Gastroesophageal sphincter (tissue), 4 donors: ENCODE measurements around the gene VPS26B. TPM values are rescaled to one million over a fixed set of nuclear protein-coding genes. Genes with fewer than 3 reads are reported as not detected.
"Not testable (repeated sequence)": the region's sequence is repeated elsewhere in the genome, so short reads cannot be mapped to it uniquely, and the experiment has no call there.

Source experiments
- ATAC-seq: fragments of 150-250 bp; one replicate; pipeline ENCODE4 v1.9.1; 2016; ENCODE audit warnings: mild to moderate bottlenecking, moderate library complexity
- H3K27ac ChIP-seq, 4 donors: fragments of 200-600 bp; sonication (generic) in 3 of 4; 1 replicate in 3 of 4; 2 replicates in 1 of 4; pipeline ENCODE4 v1.5.1; 2016 to 2019
- H3K27me3 ChIP-seq: fragments of 200-600 bp; sonication (generic); one replicate; pipeline ENCODE4 v1.5.1; 2019
- H3K36me3 ChIP-seq, 2 donors: fragments of 200-600 bp; sonication (generic); one replicate each; pipeline ENCODE4 v1.5.1; 2019; ENCODE audit warnings: control low read depth in 1 of 2
- H3K4me1 ChIP-seq, 3 donors: fragments of 200-600 bp; sonication (generic); 1 replicate in 2 of 3; 2 replicates in 1 of 3; pipeline ENCODE4 v1.5.1; 2016 to 2019; ENCODE audit warnings: control low read depth in 2 of 3
- H3K4me3 ChIP-seq, 2 donors: fragments of 200-600 bp; sonication (generic); one replicate each; pipeline ENCODE4 v1.5.1; 2019; ENCODE audit warnings: mild to moderate bottlenecking in 1 of 2, moderate library complexity in 1 of 2
- H3K9me3 ChIP-seq, 3 donors: fragments of 200-600 bp; sonication (generic); one replicate each; pipeline ENCODE4 v1.5.1; 2017 to 2019; ENCODE audit warnings: control low read depth in 2 of 3
- EP300 ChIP-seq: sonication (generic); formaldehyde crosslinking; IDR thresholded peaks from one replicate; pipeline ENCODE4 v1.6.1; 2017; ENCODE audit warnings: antibody characterized with exemption, mild to moderate bottlenecking
- POLR2A ChIP-seq, 2 donors: fragments of 450-650 bp; IDR thresholded peaks; one replicate each; pipeline ENCODE4 v1.6.1; 2017; ENCODE audit warnings: antibody characterized with exemption in 2 of 2, mild to moderate bottlenecking in 2 of 2, moderate library complexity in 1 of 2
- POLR2AphosphoS5 ChIP-seq: sonication (generic); formaldehyde crosslinking; IDR thresholded peaks from one replicate; pipeline ENCODE4 v1.6.1; 2017; ENCODE audit warnings: antibody characterized with exemption
- WGBS, 2 donors: methylation state at CpG; one replicate each; pipeline ENCODE4 v1.1.5; 2018; ENCODE audit warnings: low coverage in 1 of 2; 5-methylcytosine and 5-hydroxymethylcytosine counted together
- total RNA-seq, 4 donors: library from RNA; depleted of rRNA; stranded (reverse); fragments of >200 nt; gene quantifications; one replicate each; pipeline ENCODE4 v1.1.0, GENCODE V29; 2016
- TF ChIP-seq, protein P1 (sequence below), 4 experiments: fragments of 200-600 bp in 2 of 4; fragments of 450-650 bp in 2 of 4; sonication (generic) in 1 of 4; IDR thresholded peaks; one replicate each; pipeline ENCODE4 v1.5.1; 2017 to 2019; ENCODE audit warnings: antibody characterized with exemption in 4 of 4, mild to moderate bottlenecking in 2 of 4, moderate library complexity in 2 of 4

The VPS26B gene
- total RNA-seq, result 10 to 100 TPM; 27.6 to 56.4 (median 45.0) TPM

DNA sequence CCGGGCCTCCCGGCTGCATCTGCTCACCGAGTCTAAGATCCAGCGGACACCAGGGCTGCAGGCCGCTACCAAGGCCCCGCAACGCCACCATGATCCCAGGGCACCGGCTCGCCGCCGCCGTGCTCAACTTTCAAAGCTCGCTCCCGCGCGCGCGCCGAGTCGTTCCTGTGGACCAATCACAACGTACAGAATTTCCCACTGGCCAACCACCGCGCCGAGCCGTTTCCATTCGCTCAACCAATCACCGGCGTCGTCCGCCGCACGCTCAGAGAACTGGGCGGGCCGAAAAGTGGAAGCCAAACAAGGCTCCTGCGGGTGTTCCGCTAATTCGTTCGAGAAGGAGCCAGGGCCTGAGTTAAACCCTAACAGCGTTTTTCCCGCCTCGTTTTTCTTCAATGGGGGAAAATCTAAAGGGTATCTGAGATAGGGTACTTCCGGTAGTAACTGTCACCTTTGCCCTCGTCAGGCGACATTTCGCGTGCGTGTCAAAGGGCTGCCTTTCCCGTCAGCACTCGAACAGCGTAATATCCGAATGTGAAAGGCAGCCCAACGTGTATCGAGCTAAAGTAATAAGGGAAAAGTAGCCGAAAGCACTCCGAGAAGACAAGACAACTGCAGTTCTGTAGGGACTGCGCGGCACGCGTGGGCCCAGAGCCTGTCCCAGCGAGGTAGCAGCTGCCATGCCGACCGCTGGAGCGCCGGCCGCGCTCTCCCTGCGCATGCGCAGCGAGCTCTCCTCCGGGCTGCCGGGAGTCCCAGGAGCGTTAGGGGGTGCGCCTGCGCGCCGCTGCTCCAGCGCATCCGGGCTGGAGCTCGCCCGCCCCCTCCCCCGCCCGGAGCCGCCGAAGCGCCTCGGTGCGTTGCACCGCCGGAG lies at the start of gene VPS26B, which contains the start of gene NCAPD3:
TSS of gene VPS26B (plus strand) at position 836 of the 874 bp plus-strand sequence. CDS start 452 bp downstream, outside the sequence.
TSS of gene NCAPD3 (minus strand) at position 132 of the 874 bp plus-strand sequence. CDS start at position 91, 41 bp downstream.
- no peaks in the 10 kb centered on the region for H3K9me3 ChIP-seq
- no peaks in the 10 kb centered on the region for H3K27me3 ChIP-seq
- 1% methylated on average over 15 to 39 of the region's 89 CpGs for WGBS, 2 donors
- TF ChIP-seq EP300, result no peak
- TF ChIP-seq POLR2A (IDR thresholded peaks at IDR 0.05), result peak; percentile 98
- TF ChIP-seq, protein P1, sequence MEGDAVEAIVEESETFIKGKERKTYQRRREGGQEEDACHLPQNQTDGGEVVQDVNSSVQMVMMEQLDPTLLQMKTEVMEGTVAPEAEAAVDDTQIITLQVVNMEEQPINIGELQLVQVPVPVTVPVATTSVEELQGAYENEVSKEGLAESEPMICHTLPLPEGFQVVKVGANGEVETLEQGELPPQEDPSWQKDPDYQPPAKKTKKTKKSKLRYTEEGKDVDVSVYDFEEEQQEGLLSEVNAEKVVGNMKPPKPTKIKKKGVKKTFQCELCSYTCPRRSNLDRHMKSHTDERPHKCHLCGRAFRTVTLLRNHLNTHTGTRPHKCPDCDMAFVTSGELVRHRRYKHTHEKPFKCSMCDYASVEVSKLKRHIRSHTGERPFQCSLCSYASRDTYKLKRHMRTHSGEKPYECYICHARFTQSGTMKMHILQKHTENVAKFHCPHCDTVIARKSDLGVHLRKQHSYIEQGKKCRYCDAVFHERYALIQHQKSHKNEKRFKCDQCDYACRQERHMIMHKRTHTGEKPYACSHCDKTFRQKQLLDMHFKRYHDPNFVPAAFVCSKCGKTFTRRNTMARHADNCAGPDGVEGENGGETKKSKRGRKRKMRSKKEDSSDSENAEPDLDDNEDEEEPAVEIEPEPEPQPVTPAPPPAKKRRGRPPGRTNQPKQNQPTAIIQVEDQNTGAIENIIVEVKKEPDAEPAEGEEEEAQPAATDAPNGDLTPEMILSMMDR (IDR thresholded peaks at IDR 0.05), result peak in 2 of 4 experiments; percentile 19 to 30
- TF ChIP-seq POLR2AphosphoS5, result peak; percentile 99
- peak within 1 kb of the TSS; percentile 66 to 98 for H3K4me3 ChIP-seq
- peaks cover 0 to 17% of the 10 kb centered on the region in 2 donors for H3K36me3 ChIP-seq
- peak within 1 kb of the TSS; percentile 72 to 94 (median 88) for H3K27ac ChIP-seq
- peaks cover 3 to 46% (median 20%) of the 10 kb centered on the region in 3 donors for H3K4me1 ChIP-seq
- ATAC-seq, result peak; percentile 95

DNA sequence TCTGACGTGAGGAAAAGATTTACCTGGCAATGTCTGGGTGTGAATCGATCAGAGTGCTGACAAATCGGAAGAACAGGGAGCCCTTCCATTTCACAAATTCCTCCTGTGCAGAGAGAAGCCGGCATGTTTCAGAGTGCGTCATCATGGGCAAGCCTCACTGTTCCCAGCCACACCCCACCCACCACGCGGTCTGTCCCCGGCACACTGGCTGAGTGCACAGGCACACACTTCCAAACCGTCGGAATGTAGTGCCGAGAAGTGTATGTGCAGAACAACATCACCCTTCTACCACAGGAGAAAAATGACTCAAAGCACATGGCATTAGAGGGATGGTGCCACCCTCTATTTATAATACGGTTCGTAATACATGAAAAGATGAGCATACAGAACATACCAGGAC lies 48.2 kb upstream of the VPS26B start:
- WGBS, 2 donors, result 75 to 93% methylated on average over 7 to 13 of the region's 13 CpGs
- Histone ChIP-seq H3K27ac (no peak overlapping the region), H3K9me3 (no peaks in the 10 kb centered on the region), H3K27me3 (no peaks in the 10 kb centered on the region), H3K36me3 (peaks cover 0 to 72% of the 10 kb centered on the region in 2 donors), H3K4me1 (no peaks in the 10 kb centered on the region), H3K4me3 (no peak overlapping the region)
- ATAC-seq, result no peak
- peak; percentile 16 for TF ChIP-seq POLR2AphosphoS5
- no peak for TF ChIP-seq EP300

DNA sequence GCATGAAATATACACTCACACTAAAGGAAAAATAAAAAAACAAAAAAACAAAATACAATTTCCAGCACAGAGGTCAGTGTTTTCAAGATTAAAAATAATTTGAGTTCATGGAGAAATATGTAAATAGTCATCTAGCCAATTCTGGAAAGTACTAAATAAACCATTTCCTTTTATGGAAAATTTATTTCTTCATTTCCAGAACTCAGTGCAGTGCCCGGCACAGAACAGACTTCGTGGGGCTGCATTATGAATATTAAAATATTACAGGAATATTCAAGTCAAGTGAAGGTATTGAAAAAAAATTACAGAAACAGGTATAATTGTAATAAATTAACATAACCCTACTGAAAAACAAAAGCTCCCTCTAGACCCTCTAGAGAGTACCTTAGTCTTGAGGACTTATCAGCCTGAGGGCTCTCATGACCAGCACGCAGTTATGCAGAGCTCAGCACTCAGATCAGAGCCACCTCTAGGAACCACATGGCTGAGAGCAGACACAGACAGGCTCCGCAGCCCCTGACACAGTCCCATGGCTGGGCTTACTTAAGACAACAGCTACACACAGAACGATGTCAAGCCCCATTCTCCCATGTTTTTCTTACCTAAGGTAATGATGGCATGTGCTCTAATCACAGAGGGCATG lies 46.3 kb upstream of the VPS26B start:
- no peak for ATAC-seq
- no peak overlapping the region for H3K27ac ChIP-seq
- TF ChIP-seq POLR2AphosphoS5, result no peak

DNA sequence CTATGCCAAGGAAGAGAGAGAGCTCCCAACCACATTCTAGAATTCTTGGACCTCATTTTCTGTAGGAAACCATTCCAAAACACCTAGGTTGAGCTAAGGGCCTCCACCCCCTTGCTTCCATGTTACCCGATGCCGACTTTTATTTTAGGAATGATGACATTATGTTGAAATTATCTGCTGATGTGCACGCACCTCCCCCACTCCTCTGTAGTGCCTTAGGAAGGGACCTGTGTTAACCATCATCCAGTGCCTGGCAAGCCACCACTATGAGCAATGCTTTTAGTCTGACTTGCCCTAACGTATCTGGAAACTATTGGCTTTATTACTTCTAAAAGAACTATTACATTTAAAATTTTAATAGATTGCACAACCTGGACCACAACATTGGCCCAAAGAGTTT lies 42.8 kb upstream of the VPS26B start:
- no peak overlapping the region for H3K27ac ChIP-seq
- WGBS, 2 donors, result 81 to 83% methylated on average over 3 to 4 of the region's 4 CpGs
- no peak for TF ChIP-seq POLR2AphosphoS5
- TF ChIP-seq, protein P1 (IDR thresholded peaks at IDR 0.05), result no peak
- no peak for TF ChIP-seq POLR2A (IDR thresholded peaks at IDR 0.05)
- TF ChIP-seq EP300, result no peak
- H3K4me1 ChIP-seq, result no peaks in the 10 kb centered on the region
- H3K9me3 ChIP-seq, result no peaks in the 10 kb centered on the region
- ATAC-seq, result no peak
- peaks cover 0 to 58% of the 10 kb centered on the region in 2 donors for H3K36me3 ChIP-seq
- H3K4me3 ChIP-seq, result no peak overlapping the region
- no peaks in the 10 kb centered on the region for H3K27me3 ChIP-seq

More for the DNA sequence above, 46.3 kb upstream of the VPS26B start:
- H3K9me3 ChIP-seq, result no peaks in the 10 kb centered on the region
- peaks cover 0 to 67% of the 10 kb centered on the region in 2 donors for H3K36me3 ChIP-seq
- H3K27me3 ChIP-seq, result no peaks in the 10 kb centered on the region
- no peaks in the 10 kb centered on the region for H3K4me1 ChIP-seq
- H3K4me3 ChIP-seq, result no peak overlapping the region
- 69 to 74% methylated on average over 4 to 5 of the region's 5 CpGs for WGBS, 2 donors

DNA sequence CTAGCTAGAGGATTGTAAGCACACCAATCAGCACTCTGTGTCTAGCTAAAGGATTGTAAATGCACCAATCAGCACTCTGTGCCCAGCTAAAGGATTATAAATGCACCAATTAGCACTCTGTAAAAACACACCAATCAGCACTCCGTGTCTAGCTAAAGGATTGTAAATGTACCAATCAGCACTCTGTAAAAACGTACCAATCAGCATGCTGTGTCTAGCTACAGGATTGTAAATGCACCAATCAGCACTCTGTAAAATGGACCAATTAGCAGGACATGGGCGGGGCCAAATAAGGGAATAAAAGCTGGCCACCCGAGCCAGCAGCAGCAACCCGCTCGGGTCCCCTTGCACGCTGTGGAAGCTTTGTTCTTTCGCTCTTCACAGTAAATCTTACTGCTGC lies 36.4 kb upstream of the VPS26B start:
- H3K4me3 ChIP-seq, H3K27ac ChIP-seq, ATAC-seq, H3K9me3 ChIP-seq, H3K27me3 ChIP-seq, H3K4me1 ChIP-seq: not testable (repeated sequence)
- peaks cover 0 to 70% of the 10 kb centered on the region in 2 donors for H3K36me3 ChIP-seq
- 93 to 98% methylated on average over 3 to 8 of the region's 8 CpGs for whole genome bisulfite sequencing, 2 donors

DNA sequence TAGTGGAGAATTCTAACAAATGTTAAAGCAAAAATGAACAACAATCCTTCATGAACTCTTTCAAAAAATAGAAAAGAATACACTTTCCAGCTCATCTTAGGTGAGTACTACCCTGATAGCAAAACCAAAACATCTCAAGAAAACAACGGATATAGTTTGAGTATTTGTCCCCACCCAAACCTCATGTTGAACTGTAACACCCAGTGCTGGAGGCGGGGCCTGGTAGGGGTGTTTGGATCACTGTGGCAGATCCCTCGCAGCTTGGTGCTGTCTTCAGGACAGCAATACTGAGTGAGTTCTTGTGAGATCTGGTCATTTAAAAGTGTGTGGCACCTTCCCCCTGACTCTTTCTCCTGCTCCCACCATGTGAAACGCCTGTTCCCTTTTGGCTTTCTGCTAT lies 27.7 kb upstream of the VPS26B start:
- H3K27me3 ChIP-seq, result no peaks in the 10 kb centered on the region
- no peaks in the 10 kb centered on the region for H3K4me1 ChIP-seq
- TF ChIP-seq EP300 (no peak), POLR2AphosphoS5 (no peak), POLR2A (IDR thresholded peaks at IDR 0.05) (no peak)
- TF ChIP-seq, protein P1 (IDR thresholded peaks at IDR 0.05), result no peak
- H3K9me3 ChIP-seq, result no peaks in the 10 kb centered on the region
- WGBS, 2 donors, result 82 to 92% methylated on average over 4 of the region's 4 CpGs
- H3K36me3 ChIP-seq, result peaks cover 0 to 59% of the 10 kb centered on the region in 2 donors
- H3K4me3 ChIP-seq, result no peak overlapping the region
- no peak overlapping the region for H3K27ac ChIP-seq
- no peak for ATAC-seq
